Activated gamma-delta T cell (primary cell): ENCODE measurements around the gene ST6GAL1.
A peak's percentile ranks its signal among the peaks of the same experiment; 100 is the strongest.

Experiments
- DNase-seq: peaks from one replicate; lab custom pipeline; 2025; lab: John Stamatoyannopoulos, UW

ST6GAL1 gene

GRCh38 chr3:186915806-186916796 is 14.2 kb upstream of the ST6GAL1 start:
- DNase-seq: no peak

GRCh38 chr3:186917512-186918312 is 12.6 kb upstream of the ST6GAL1 start:
- DNase-seq: no peak

- DNase-seq: no peak
Measured at GRCh38 chr3:186920301-186920700, 10.0 kb upstream of the ST6GAL1 start.

GRCh38 chr3:186920796-186921195 is 9.5 kb upstream of the ST6GAL1 start:
- no peak for DNase-seq

GRCh38 chr3:186921578-186921977 is 8.7 kb upstream of the ST6GAL1 start:
- no peak for DNase-seq

GRCh38 chr3:186922224-186922623 is 8.1 kb upstream of the ST6GAL1 start:
- DNase-seq: no peak

- DNase-seq: no peak
Measured at GRCh38 chr3:186922790-186923189, 7.5 kb upstream of the ST6GAL1 start.

GRCh38 chr3:186923241-186923640 is 7.1 kb upstream of the ST6GAL1 start:
- DNase-seq: no peak

GRCh38 chr3:186925826-186926225 is 4.5 kb upstream of the ST6GAL1 start:
- no peak for DNase-seq

- DNase-seq: no peak
Measured at GRCh38 chr3:186929186-186929585, 1.1 kb upstream of the ST6GAL1 start.

GRCh38 chr3:186929685-186930084 is 641 bp upstream of the ST6GAL1 start:
- no peak for DNase-seq

- DNase-seq: peak; percentile 37
Measured at GRCh38 chr3:186930641-186931531, 560 bp downstream of the ST6GAL1 start.

GRCh38 chr3:186931532-186932280 is 1.4 kb downstream of the ST6GAL1 start:
- peak; percentile 54 for DNase-seq

GRCh38 chr3:186932281-186933181 is 2.2 kb downstream of the ST6GAL1 start:
- no peak for DNase-seq

- DNase-seq: no peak
Measured at GRCh38 chr3:186933816-186934215, 3.5 kb downstream of the ST6GAL1 start.

GRCh38 chr3:186935133-186935532 is 4.8 kb downstream of the ST6GAL1 start:
- DNase-seq: no peak

- no peak for DNase-seq
Measured at GRCh38 chr3:186937017-186937875, 6.9 kb downstream of the ST6GAL1 start.

- DNase-seq: no peak
Measured at GRCh38 chr3:186938716-186939115, 8.4 kb downstream of the ST6GAL1 start.

- no peak for DNase-seq
Measured at GRCh38 chr3:186939536-186939935, 9.2 kb downstream of the ST6GAL1 start.
